HG03558 (cell line): ENCODE measurements around the gene HNRNPUL2.
"Not testable (repeated sequence)": the region's sequence is repeated elsewhere in the genome, so short reads cannot be mapped to it uniquely, and the experiment has no call there.

Source experiments
- ATAC-seq: cut with Tn5 transposase; IDR thresholded peaks from one replicate; pipeline ENCODE4 v1.9.1; 2021; ENCODE audit warnings: moderate number of reproducible peaks; ENCODE audit not compliant: unreplicated experiment; ENCODE audit errors: extremely low read depth

The HNRNPUL2 gene

DNA sequence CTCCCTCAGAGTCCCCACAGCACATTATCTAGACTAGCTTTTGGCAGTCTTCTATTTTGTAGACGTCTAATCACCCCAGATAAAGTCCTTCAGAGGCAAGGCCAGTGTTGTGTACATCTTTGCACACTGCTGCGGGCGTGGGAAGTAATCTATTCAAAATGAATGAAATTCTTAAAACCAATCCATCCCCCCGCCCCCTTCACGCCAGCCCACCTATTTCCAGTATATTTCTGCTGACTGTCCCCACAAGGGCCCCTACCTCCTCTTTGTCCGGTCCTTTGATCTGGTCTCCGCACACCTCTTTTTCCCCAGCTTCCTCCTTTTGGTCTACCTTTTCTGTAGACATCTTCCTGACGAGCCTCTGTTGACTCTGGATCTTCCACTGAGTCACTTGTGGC is 20.4 kb downstream of the HNRNPUL2 start:
- no peak for ATAC-seq

GRCh38 chr11:62705880-62706849 is 21.1 kb downstream of the HNRNPUL2 start:
- no peak for ATAC-seq

- no peak for ATAC-seq
Measured at GRCh38 chr11:62705413-62705812, 21.8 kb downstream of the HNRNPUL2 start.

- not testable (repeated sequence) for ATAC-seq
Measured at GRCh38 chr11:62703921-62704320, 23.3 kb downstream of the HNRNPUL2 start.

- ATAC-seq, result no peak
Measured at GRCh38 chr11:62702246-62702645, 25.0 kb downstream of the HNRNPUL2 start.

DNA sequence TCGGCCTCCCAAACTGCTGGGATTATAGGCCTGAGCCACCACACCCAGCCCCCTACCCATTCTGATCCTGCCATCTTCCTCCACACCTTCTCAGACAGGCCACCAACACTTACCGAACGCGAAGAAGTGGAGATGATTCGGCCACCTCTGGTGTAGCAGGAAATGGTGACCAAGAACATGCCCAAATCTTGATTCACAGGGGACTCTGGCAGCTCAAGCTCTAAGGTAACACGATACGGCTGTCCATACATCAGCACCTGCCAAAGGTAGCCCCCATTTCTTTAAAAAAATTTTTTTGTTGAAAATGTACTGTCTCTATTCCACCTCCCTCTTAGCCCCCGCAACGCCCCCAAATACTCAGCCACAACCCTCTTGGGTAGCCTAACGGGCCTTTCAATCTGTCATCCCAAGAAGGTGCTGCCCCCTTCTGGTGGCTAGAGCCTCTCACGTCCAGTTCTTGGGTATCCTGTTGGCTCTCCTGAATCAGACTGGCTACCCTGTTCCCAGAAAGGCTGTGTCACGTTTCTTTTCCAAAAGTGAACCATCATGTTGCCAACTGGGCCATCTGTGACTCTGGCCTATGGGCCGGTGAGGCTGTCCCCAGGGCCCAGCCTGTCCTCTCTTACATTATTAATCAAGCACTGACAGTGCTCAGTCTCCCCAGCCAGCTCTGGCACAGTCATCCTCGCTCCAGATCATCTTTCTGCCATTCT is 32.6 kb downstream of the HNRNPUL2 start:
- ATAC-seq, result no peak

DNA sequence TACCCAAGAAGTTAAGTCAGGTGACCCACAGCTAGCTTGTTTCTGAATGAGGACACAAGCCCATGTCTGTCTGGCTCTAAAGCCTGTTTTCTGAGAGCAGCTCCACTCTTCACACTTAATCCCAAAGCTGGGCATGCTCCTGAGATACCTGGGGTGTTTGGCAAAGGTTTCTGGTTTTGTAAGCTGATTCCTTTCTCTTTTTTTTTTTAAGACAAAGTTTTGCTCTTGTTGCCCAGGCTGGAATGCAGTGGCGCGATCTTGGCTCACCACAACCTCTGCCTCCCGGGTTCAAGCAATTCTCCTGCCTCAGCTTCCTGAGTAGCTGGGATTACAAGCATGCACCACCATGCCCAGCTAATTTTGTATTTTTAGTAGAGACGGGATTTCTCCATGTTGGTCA is 33.6 kb downstream of the HNRNPUL2 start:
- ATAC-seq, result not testable (repeated sequence)

- ATAC-seq, result no peak
Measured at GRCh38 chr11:62689421-62690183, 37.7 kb downstream of the HNRNPUL2 start, which contains the start of gene LRRN4CL. Gene LRRN4CL, minus strand, starts transcription at chr11:62689530. Its CDS starts 1,022 bp downstream, at chr11:62688508.

- no peak for ATAC-seq
Measured at GRCh38 chr11:62688491-62688890, 38.8 kb downstream of the HNRNPUL2 start.

DNA sequence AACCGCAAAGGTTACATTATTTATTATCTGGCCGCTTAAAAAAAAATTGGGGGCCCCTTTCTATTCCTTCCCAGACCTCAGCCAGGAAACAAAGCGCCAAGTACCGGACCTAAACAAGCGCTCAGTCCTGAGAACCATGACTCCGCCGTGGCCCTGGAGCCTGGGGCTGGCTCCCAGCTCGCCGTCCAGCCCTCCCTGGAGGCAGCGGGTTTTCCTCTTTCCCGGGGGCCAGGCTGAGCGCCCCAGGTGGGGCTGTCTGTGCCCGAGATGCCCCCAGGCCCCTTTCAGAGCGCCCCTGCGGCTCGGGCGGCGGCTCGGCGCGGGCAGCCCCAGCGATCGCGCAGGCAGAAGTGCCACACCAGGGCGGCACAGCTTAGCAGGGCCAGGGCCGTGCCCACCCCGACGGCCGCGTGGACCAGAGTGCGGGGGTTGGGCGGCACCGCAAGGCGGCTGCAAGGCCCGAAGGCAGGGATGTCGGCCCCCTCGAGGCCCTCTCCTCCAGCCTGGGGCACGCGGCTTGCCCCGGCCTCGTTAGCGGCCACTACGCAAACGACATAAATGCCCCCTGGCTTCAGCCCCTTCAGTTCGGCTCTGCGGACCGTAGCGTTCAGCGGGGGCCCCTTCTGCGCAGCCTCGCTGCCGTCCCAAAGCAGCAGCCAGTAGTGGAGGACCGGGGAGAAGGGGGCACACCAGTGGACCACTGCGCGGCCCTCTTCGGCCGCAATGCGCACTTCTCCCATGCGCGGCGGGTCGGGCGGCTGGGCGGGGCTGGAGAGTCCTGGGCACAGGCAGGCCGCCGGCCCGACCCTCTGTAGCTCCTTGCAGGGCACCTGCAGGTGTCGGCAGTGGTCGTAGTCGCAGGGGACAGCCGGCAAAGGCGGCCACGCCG is 39.5 kb downstream of the HNRNPUL2 start:
- ATAC-seq, result no peak

DNA sequence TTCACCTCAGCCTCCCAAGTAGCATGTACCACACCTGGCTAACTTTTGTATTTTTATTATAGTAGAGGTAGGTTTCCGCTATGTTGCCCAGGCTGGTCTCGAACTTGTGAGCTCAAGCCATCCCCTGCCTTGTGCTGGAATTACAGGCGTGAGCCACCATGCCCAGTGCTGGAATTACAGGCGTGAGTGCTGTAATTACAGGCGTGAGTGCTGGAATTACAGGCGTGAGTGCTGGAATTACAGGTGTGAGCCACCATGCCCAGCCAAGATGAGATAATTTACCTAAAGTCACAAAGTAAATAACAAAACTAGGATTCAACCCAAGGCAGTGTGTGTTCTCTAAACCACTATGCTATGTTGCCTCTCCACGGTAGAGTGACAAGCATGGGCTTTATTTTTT is 44.7 kb downstream of the HNRNPUL2 start:
- ATAC-seq, result no peak

GRCh38 chr11:62680825-62681240 is 46.4 kb downstream of the HNRNPUL2 start:
- ATAC-seq, result no peak

DNA sequence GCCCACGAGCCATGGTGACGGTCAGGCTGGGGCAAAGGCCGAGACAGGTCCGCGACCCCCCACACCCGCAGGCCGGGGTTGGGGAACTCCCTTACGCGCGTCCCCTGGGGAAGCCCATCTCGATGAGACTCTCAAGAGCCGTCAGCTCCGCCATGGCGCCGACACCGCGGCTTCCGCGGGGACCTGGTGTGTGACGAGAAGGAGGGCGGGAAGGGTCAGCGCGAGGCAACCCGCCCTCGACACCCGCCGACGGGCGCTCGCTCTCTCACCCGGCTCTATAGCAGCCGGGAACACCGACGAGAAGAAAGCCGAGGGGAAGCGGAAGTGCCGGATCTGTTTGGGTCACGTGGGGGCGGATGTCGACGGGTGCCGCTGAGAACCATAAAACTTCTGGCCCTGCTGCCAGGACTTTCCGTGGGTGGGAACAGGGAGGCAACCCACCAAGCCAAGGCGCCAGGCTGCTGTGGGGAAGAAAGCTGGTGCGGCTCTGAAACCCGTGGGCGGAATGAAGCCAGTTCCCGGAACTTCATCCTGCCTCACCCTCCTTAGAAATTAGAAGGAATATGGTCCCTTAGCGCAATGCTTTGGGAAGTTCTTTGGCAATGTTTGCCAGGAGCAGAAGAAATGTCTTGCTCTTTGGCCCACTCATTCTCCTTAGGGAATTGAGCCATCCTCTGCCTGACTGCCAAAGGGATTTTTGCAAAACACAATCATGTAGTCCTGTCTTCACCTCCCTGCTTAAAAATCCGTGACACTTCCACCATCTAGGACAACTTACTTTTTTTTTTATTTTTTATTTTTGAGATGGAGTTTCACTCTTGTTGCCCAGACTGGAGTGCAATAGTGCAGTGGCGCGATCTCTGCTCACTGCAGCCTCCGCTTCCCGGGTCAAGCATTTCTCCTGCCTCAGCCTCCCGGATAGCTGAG is 48.2 kb downstream of the HNRNPUL2 start, which contains the start of gene UBXN1:
Gene UBXN1, minus strand, starts transcription at position 304 of the 927 bp plus-strand sequence. Its CDS starts 150 bp downstream, at position 154.
- no peak for ATAC-seq

DNA sequence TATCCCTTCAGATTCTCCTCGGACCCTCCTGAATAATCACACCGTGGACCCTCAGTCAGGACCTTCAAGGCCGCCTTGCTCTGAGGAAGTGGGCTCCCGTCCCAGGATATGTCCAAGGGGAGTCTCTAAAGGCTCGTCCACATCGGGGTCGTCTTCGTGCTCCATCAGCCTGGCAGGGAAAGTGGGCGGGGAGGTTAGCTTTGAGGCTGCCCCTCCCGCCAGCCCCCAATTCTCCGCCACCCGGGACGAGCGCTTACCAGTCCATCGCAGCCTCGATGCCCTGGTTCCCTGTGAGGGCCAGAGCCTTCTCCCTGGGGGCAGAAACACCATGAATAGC is 48.9 kb downstream of the HNRNPUL2 start:
- ATAC-seq, result no peak

GRCh38 chr11:62677714-62678113 is 49.5 kb downstream of the HNRNPUL2 start:
- ATAC-seq, result no peak

- ATAC-seq, result no peak
Measured at GRCh38 chr11:62677156-62677555, 50.1 kb downstream of the HNRNPUL2 start.

- ATAC-seq, result no peak
Measured at GRCh38 chr11:62676698-62677097, 50.6 kb downstream of the HNRNPUL2 start.

DNA sequence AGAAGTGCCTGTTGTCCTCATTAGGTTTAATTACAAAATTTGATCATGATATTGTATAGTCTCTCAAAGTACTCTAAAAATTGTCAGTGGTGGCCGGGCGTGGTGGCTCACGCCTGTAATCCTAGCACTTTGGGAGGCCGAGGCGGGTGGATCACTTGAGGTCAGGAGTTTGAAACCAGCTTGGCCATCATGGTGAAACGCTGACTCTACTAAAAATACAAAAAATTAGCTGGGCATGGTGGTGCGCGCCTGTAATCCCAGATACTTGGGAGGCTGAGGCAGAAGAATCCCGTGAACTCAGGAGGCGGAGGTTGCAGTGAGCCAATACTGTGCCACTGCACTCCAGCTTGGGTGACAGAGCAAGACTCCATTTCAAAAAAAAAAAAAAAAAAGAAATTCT is 51.8 kb downstream of the HNRNPUL2 start:
- ATAC-seq, result not testable (repeated sequence)

GRCh38 chr11:62673196-62673525 is 54.1 kb downstream of the HNRNPUL2 start:
- ATAC-seq, result no peak
